HG02642 (cell line): ENCODE data around the gene LPP.

Experiments used
- ATAC-seq: cut with Tn5 transposase; IDR thresholded peaks from one replicate; pipeline ENCODE4 v1.9.1; 2021; ENCODE audit warnings: mild to moderate bottlenecking; ENCODE audit not compliant: unreplicated experiment, poor library complexity

Gene LPP

DNA sequence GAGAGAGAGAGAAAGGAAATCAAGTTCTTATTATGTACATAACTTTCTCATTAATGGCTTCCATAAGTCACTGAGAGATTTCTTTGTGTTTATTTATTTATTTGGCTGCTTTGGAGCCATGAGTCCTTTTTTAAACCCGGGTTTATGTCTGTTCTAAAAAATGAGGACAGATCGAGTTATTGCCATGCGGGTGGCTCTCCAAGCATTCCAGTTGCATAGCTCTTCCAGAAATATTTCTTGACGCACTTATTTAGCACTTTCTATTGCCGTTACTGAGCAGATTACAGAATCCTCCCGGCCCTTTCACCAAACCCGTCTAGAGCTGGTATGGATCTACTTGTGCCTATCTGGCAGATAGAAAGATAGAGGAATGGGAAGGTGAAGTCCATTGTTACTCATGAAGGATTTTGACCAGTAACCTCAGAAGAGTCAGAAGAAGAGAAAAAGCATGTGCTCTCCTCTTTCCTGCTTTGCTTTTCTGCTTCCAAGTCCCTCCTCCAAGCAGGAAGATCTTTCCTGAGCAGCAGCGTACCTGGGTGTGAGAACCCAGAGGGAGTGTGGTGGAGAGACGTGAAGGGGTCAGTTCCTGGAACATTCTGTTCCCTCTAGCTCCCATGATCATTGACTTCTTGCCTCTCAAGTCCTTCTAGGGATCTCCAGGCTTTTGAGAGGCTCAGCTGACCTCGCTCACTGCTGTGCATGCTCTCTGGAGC is 112.8 kb downstream of the LPP start:
- ATAC-seq, result no peak

DNA sequence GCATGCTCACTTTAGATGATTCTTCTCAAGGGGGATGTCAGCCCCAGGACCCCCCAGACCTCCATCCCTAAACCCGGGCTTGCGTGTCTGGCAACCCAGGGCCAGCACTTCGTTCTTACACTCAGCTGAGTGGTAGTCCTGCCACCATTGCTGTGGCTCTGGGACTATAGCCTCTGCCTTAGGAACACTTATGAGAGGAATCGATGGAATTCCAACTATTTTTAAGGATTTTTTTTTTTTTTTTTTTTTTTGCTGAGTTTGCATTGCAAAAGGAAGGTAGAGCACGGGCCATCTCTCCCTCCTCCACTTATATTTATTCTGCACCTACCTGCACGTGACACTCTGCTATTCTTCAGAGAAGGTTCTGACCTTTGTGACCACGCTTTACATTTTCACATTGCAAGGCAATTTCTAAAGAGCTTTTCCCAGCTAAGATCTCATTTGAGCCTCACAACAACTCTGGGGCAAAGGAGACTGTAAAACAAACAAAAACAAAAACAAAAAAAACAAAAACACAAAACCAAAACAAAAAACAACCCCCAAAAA is 113.9 kb downstream of the LPP start:
- ATAC-seq, result no peak

DNA sequence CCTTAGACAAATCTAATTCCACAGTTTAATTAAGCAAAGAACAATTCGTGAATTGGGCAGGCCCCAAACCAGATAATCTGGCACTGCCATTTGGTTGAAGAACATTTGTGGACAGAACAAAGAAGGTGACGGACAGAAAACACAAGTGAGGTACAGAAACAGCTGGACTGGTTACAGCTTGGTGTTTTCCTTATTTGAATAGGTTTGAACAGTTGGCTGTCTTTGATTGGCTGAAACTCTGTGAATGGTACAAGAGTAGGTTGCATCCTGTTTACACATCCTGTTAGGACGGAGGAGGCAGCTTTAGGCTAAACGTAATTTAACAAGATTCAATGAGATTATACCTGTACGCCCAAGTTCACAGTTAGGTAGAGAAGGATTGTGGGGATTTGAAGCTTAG is 114.4 kb downstream of the LPP start:
- ATAC-seq, result no peak

DNA sequence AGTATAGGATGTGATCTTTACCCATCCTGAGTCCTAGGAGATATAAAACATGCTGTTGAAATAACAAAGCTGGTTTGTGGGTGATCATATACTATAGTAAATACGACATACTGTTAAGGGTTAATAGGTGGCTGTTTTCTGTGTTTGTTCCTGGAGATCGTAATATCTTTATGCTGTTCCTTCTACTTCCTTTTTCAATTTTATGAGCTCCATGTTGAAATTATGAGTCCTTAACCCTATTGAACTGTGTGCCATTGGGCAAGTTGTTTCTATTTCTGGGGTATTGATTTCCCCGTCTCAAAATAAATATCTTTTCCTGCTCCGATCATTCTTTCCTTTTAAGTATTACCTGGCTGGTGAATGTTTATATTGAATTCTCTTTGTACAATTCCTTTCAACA is 115.1 kb downstream of the LPP start:
- no peak for ATAC-seq

DNA sequence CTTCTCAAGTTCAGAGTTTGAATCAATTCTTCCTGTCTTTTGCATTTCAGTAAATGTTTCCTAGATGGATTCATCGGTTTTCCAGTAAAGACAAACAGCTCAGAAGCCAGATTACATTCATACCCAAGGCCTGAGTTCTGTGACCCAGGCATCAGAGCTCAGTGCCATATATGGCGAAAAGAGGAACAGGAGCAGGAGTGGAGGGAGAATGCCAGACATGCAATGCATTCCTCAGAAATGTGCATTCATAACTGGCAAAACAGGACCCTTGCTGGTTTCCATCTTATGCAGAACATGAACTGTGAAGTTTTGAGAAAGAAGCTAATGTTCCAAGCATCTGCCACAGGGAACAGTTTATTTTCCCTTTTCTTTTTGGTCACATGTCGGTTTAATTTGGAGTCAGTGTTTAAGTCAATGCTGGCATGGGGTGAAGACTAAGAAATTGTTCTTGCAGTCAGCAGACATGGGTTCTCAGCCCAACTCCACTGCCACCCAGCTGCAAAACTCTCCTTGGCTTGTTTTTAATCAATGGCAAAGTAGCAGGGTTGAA is 116.5 kb downstream of the LPP start:
- ATAC-seq, result no peak

DNA sequence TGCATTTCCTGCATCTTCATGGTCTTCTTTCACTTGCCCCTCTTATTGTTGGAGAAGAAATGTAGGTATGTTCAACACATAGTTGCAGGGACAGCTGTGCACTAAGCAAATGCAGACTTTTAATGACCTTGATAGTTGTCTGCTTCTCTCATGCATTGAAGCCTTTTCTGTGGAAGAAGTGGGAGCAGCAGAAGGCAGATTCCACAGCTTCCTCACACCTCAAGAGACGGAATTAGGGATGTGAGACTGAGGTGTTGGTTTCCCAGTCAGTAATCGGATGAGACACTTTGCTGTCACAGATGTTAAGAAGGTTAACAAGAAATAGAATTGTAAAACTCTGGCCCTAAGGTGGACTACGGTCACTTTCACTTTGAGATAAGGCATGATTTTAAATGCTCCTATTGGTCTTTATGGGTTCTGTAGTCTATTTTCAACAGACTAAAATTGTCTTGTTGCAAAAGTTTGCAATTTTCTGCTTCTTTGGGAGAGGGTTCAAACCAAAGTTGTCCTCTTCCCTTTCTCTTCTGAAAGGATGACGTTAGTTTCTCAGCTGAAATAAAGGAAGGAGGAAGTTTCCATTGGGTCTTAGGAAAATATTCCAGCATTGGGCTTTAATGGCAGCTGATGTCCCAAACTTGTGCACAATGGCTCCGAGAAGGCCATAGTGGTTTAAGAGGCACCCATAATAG is 117.4 kb downstream of the LPP start:
- ATAC-seq, result no peak

DNA sequence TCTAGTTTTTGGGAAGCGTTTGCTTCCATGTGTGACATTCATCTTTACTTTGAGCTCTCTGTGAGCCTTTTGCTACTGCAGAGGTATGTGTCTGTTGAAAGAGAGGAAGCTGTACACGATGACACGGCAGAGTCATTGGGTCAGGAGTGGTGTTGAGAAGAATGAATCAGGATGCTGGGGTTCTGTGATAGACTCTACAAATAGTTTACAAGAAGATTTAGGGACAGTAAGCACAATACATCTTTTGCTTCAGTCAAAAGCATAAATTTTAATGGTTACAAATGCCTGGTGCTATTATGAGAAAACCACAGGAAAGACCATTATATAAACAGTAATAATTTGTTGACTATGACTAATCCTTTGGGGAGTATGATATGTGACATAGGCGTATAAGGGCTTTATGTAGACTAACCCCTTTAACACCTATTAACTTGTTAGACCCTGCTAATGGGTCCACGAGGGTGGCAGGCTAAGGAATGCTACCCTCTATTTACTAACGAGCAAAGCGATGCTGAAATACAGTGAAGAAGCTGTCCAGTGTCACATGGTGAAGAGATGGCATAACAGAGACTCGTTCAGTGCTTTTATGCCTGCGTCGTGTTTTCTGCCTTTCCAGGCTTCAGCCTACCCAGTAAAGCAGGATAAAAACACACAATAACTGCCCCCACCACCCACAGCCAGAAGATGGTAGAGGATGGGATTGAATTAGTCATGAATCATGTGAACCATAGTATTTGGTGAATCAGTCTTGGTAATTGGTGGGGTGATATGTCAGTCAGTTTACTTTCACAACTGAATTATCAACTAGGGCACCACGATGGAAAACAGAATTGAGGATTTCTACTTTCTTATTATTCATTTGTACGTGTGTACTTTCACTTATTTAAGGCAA is 118.8 kb downstream of the LPP start:
- ATAC-seq, result no peak

DNA sequence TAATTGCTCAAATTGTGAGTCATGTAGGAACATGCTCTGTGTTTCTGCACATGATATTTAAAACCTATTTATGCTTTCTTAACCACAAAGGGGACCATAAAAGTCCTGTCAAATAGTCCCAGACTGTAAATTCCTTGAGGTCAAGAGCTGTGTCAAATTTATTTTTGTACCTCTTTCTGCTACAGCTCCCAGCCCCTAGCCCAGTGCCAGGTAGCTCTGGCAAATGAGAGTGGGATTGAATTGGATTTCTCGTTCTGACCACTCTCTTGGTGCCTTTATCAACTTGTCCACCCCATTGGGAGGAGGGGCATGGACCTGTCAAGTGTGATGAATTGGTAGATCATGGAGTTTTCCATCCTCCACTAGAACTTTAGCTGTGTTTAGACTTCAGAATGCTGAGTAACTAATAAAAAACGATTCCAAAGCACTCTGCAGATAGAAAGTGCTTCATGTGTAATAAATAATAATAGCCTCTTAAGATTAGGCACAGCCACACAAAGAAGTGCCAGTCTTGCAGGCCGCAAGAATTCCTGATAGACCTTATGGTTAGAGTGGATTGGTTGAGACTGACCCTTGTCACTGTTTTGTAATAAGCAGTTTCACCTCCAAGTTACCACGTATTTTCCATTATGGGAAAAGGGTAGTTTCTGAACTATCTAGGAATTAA is 120.4 kb downstream of the LPP start:
- ATAC-seq, result no peak

DNA sequence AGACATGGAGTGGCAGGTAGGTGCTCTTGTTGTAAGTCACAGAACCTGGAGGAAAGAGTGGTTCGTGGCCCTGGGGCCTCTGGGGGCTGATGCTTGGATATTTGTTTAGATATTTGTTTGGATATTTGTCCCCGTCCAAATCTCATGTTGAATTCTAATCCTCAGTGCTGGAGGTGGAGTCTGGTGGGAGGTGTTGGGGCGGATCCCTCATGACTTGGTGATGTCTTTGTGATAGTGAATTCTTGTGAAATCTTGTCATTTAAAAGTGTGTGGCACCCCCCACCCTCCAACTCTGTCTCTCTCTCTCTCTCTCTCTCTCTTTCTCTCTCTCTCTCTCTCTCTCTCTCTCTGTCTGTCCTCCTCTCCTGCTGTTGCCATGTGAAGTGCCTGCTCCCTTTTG is 122.4 kb downstream of the LPP start:
- ATAC-seq, result no peak

DNA sequence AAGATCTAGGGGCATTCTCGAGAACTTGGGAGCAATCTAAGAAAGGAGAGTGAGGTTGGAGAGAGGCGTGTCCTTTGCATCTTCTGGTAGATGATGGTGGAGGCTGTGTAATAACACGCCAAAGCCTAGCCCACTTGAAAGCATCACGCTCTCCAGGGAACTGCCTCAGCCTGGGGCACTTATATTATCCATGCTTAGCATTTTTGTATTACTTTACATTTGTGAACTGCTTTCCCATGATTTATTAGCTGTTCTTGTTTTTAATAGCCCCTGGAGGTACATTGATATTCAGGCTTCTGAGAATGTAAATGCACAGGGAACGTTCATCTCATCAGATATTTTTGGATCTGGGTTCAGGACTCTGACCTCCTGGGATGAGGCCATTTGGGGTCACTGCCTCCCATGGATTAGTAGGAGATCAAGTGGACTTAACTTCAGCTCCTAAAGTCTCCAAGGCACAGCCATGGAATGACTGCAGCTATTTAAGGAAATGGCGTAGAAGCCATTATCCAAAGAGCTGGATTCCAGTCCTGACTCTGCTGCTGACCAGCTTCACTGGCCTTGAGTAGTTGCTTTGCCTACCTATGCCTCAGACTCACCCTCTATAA is 124.9 kb downstream of the LPP start:
- no peak for ATAC-seq

DNA sequence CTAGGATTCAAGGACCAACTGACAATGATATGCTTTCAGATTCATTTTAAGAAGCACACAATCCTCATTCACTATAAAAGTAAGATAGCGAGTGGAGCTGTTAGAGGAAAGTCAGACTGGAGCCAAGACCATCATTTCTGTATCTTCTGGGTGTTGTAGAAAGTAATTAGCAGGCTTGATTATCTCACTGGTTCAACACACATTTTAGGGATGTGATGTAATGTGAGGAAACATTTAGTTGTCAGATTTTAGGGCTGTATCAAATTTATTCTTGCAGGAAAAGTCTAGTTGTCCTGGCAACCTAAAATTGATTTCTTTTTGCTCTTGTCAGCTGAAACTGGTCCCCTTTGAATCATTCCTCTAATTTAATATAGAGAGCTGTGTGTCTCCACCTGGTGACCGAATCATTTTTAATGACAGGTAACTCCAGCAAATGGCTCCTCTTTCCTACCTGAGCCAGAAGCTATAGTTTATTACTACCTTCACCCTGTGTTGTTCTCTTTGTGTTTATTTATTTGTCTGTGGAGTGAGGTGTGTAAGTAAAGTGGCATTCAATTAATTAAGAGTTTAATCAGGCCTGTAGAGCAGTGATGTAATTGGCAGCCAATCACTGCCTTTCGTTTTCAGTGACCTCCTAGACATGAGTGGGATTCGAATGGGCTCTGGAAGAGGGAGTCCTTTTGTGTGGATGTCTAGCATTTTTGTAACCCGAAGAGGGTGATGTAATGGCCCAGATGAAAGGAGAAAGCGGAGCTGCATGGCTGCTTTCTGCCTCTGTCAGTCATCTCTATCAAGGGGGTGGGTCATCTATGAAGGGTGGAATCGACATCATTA is 125.8 kb downstream of the LPP start:
- no peak for ATAC-seq

DNA sequence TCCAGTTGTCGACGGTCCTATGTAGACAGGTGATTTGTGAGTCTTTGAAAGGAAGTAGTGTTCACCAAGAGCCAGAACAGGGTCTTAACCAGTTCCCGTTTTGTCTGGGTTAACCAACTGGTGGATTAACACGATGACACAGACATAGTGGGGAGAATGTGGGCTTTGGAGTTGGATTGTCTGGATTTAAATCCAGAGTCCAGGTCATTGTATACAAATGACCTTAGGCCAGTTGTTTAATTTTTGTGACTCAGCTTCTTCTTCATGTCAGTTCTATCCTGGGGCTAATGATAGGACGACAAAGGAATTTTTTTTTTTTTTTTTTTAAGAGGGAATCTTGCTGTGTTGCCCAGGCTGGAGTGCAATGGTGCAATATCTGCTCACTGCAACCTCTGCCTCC is 126.7 kb downstream of the LPP start:
- ATAC-seq, result no peak

DNA sequence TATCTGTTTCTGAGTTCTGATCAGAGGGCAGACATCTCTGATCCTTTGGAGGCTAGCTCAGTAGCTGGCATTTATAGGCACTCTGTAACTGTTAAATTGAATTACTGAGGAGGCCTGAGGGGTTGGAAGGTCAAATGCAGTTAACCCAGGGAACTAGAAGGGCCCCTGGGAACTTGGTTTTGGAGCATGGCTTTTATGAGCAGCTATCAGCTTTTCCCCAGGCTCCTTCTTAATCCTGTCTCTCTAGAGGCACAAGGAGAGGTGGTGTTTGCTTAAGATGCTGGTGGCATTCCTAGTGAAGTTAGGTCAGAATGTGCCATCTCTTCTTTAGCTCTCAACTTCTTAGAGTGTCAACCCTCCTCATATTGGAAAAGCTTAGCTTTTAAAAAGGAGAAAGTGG is 128.9 kb downstream of the LPP start:
- ATAC-seq, result no peak

DNA sequence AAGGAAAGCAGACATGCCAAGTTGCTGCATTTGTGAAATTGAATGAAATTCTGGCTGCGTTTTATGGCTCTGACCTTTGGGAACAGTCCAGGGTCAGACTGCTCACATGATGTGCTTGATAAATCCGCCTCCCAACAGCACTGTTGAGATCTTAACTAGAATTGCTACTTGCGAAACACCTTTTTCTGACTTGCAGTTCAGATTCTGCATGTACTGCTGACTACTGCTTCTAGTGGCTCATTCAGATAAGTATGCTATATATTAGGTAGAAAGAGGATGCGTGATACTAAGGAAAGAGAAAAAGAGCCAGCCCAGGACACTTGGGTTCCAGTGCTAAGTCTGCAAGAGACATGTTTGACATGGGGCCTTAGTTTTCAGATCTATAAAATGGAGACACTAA is 129.4 kb downstream of the LPP start:
- no peak for ATAC-seq

DNA sequence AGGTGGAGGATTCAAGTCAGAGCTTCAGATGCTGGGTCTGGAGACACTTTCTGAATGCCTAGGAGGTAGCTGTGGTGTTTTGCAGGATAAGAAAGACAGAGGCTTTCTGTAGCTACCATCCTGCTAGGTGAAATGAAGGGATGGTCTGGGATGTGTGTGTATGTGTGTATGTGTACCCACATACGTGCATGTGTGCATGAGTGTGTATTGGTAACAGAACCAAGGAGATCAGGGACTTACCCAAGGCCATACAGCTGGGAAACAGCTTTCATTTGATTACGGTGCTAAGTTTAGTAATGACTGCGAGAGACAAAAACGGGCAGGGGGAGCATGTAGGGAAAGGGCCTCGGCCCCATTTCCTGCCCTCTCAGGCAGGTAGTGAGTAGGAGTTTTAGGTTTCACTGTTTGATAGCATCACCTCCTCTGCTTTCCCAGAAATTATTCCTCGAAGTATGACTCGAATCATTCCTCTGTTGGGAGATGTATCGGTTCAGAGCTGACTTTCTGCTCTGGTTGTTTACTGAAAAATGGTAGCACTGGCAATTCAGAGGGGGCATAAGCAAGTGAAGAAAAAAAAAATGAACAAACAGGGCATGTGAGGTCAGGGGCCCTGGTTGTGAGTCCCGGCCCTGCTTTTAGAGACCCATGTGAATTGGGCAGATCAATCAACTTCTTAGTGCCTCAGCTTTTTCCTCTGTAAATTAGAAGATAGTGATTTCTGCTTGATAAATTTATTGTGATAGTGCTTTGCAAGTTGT is 130.7 kb downstream of the LPP start:
- no peak for ATAC-seq

DNA sequence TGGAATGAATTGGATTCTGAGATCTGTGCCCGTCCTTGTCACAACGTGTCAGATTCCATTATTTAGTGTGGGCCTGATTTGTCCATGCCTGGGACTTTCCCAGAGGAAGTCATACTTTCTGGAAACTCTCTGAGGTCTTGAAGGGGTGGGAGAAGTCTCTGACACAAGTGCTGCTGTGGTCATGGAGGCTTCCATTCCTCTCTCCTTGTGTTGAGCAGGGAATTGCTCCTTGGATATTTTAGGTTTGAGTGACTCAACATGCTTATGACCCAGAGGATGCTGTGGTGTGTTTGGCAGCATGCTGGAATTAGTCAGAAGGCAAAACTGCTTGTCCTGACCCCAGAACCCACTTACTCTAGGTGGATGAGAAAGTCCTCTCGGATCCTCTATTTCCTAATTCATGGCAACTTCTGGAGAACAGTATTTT is 132.1 kb downstream of the LPP start:
- no peak for ATAC-seq

DNA sequence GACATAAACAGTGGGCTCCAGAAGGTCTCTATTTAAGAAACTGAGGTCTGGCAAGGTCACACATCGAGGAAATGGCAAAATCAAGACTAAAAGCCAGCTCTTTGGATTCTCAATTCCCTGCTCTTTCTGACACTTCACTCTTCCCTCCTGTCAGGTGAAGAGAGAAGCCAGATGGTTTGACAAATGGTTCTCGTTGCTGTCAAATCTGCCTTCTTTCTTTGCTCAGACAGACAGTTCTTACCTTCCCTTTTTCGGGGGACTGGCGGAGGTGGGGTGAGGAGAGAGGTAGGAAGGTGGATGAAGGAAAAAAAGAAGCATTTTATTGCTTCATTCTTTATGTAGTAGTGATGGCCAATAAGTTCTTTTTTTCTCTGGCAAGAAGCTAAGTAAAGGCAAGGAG is 133.4 kb downstream of the LPP start:
- no peak for ATAC-seq
